Superior temporal gyrus (tissue), 1 donor: Measurements from ENCODE around the gene HIVEP1.

Experiments
- DNase-seq: peaks from one replicate; pipeline ENCODE4 v3.0.0-alpha.2; 2016; ENCODE audit errors: extremely low spot score

The HIVEP1 gene

DNA sequence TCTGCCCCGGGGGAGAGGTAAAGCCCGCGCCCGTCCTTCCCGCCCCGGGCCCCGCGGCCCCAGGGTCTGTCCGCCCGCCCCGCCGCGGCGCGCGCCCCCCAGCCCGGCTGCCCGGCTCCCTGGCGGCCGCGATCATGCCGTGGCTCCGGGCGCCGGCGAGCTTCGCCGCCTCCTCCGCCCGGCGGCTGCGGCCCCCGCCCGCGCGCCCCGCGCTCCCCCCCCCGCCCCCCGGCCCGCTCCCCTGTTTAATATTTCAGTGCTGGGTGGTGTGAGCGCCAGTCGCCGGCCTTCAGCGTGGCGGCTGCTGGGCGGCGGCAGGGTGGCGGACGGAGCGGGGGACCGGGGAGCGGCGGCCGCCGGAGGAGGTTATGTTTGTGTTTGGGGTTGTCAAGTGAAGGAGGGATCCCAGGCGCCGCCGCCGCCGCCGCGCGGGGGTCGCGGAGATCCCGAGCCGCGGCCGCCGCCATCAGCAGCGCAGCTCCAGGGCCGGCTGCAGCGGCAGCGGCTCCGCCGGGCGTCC lies at the start of gene HIVEP1:
Gene HIVEP1 (plus strand): TSS at position 275 of the 520 bp plus-strand sequence. CDS start 3,317 bp downstream, outside the sequence.
- DNase-seq: no peak

DNA sequence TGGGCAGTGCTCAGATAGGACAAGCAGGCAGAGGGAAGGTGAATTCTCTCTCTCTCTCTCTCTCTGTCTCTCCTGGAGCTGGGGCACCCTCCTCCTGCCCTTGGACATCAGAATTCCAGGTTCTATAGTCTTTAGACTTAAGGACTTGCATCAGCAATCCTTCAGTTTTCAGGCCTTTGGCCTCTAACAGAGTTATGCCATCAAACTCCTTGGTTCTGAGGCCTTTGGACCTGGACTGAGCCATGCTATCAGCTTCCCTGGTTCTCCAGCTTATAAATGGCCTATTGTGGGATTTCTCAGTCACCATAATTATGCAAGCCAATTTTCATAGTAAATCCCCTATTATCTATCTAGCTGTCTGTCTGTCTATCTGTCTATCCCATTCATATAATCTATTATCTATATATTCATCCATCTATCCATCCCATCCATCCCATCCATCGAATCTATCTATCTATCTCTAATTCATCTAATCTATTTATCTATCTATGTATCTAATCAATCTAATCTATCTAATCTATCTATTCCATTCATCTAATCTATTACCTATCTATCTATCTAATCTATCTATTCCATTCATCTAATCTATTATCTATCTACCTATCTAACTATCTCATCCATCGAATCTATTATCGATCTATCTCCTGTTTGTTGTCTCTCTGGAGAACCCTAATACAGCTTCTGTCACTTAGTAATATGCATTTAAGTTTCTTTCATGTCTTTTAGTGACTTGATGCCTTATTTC lies 48.2 kb upstream of the HIVEP1 start:
- DNase-seq: no peak

DNA sequence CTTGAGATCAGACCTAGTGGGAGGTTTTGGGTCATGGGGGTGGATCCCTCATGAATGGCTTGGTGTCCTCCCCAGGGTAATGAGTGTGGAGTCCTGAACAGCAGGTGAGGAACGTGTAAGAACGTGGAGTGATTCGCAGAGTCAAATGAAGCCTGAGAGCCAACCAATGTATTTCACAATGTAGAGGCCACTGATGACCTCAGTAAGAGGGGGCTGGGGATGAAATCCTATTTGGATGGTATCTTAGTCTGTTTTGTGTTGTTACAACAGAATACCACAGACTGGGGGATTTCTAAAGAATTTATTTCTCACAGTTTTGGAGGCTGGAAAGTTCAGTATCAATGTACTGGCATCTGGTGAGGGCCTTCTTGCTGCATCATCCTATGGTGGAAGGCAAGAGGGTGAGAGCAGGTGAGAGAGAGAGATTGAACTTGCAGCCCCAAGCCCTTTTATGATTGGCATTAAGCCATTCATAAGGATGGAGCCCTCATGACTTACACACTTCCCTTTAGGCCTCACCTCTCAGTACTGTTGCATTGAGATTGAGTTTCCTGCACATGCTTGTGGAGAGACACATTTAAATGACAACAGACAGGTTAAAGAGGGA lies 47.3 kb upstream of the HIVEP1 start:
- DNase-seq: no peak

DNA sequence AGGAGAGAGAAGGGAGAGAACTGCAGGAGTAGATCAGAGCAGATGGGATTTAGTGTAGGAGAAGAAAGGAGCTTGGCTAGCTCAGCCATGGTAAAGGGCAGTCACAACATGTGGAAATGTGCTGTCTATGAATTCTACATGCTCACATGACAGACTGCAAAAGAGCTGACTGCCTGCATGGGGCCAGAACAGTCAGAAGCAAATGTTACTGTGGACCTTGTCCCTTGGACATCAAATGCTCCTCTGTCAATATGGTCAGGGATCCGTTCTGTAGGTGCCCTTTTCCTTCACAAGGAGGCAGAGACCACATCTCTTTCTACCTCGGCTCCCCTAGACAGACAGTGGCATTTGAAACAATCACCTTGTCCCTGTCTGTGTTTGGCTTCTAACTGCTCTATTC lies 46.6 kb upstream of the HIVEP1 start:
- no peak for DNase-seq

DNA sequence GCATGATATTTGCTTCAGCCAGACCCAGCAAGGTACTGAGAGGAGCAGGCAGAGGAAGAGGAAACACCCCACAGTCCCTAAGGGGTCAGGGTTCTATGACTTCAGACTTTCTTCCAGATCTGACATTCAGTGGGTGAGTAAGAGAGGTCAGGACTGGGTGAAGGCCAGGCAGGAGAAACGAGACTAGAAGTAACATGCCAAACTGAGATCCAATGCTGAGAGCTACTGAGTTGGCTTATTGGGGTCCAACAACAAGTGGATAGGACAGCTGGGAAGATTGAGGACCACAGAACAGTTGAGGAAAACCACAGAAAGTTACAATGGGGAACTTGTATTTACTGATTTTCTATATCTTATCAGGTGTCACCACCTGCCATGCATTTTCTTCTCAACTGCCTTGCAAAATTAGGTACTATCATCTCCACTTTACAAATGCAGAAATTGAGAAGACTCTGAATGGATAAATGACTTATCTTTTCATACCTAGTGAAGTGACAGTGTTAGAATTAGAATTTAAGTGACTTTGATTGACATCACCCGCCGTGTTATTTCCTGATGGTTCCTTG lies 43.8 kb upstream of the HIVEP1 start:
- no peak for DNase-seq

DNA sequence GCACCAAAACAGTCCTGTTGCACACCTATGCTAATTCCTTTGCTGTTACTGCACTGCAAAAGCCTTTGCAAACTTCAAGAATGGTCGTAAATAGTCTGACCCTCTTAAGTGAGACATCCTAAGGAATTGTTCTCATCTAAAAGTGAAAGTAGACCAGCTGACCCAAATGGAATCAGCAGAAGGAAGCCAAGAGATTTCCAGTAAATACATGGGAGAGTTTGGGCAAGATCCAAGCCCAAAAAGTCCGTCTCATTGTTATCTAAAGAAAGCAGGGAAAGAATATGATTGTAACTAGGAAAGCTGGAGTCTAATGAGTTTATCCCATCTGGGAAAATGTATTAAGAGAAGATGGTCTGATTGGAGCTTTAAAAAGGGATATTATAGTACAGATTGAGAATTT lies 43.0 kb upstream of the HIVEP1 start:
- DNase-seq: no peak

DNA sequence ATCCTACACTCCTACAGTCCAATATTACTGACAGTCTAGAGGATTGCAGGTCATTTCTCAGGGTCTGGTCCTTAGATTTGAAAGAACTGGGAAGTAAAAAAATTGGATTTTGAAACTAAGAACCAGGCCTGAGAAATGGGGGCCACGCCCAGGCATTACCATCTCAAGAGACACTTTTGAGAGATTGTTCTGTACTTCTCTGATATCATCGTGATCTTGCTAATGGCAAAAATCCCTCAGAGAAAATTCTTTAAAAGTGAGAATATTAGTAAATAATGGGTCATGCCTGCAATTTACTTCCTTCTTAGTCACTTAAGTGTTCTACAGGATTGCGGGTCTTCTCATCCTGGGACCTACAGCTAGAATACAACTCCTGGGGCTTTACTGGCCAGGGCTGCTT lies 42.0 kb upstream of the HIVEP1 start:
- no peak for DNase-seq

DNA sequence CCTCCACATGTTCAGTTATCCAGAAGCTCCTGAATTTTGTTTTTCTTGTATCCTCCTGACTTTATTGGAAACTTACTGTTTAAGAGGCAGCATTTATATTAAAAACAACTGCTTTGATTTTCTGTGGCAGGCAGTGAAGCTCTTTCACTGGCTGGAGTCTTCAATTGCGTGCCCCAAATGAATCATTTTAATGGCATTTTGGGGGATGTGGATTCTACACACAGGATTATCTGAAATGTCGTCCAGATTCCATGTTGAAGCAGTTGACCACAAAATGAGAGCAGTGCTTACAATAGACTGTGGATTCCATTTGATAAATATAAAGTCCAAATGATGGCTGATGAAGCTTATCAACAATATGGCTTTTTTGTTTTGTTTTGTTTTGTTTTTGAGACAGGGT lies 41.0 kb upstream of the HIVEP1 start:
- no peak for DNase-seq

DNA sequence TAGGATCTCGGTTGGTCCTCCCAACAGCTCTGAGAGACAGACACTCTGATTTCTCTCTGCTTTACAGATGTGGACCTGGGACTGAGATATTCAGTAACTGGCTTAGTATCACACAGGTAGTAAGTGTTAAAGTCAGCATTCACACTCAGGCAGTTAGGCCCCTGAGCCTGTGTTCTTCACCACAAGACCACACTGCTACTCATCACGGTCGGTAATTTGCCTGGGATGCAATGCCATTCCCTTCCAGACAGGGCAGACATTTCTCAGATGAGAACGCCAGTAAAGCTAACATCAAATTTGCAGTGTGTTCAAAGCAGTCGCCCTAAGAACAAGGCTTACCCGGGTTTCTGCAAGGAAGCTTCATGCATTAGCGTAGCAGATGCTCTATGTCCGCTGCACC lies 39.8 kb upstream of the HIVEP1 start:
- DNase-seq: no peak

DNA sequence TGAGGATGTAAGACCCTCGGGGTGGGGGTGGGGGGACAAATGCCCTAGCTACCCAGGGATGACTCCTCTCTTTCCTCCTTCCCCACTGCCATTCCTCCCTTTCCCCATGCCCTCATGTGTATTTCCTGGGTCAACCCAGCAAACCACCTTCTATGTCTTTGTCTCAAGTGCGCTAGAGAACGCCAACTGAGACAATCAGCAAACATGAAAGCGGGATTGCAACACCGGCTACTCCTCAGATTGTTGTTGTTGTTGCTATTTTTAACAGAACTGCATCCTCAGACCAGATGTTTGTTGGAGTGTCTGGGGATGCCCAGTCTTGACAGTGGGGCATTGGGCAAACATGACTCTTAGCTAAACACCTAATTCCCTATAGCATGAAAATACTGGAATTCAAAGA lies 39.3 kb upstream of the HIVEP1 start:
- DNase-seq: no peak

DNA sequence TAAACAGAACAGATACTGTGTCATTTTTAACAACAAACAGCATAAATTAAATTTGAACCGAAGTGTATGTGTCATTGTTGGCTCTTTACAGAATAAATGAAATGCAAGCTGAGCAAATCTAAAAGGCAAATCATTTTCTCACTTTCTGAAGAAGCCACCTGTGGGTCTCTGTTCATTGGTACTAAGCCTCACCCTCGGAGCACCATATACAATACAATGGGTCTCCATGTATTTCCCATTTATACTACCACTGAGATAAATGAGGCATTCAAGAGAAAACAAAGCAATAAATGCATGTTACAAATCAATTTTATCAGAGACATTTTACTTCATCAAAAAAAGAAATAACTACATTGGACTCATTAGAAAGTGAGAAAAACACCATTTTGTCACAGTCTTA lies 38.9 kb upstream of the HIVEP1 start:
- no peak for DNase-seq

DNA sequence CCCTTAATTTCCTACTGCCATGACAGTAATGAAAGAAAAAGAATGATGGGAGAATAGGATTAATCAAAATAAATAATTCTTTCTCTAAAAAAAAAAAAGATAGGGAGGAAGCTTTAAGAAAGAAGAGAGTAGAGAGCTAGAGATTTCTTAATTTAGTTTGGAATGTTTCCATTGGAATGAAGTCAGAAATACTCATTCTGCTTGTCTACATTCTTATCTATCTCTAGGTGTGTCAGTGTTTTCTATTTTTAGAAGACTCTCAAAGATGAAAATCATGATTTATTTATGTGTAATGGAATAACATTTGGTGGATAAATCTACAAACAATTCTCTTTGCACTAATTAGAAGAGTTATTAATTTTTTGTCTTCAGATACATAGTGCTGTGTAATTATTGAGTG lies 38.0 kb upstream of the HIVEP1 start:
- DNase-seq: no peak

DNA sequence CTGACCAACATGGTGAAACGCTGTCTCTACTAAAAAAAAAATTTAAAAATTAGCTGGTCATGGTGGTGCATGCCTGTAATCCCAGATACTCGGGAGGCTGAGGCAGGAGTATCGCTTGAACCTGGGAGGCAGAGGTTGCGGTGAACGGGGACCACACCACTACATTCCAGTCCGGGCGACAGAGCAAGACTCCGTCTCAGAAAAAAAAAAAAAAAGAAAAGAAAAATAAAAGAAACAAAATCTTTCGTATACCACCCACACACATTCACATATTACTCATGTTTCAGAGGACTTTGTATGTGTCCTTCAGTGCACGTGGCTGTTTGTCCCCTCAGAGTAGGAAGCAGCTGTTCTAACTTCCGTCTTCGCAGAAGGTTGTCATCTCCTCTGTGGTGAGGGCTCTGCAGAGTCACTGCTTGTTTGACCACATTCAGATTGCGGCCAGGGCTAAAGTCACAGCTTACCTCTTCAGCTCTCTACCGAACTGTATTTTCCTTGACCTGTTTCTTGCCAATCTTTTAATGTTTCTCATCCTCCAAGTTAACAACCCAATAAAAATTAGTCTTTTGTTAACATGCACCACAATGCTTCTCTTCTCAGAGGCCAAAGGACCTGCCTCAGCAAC lies 36.6 kb upstream of the HIVEP1 start:
- no peak for DNase-seq

DNA sequence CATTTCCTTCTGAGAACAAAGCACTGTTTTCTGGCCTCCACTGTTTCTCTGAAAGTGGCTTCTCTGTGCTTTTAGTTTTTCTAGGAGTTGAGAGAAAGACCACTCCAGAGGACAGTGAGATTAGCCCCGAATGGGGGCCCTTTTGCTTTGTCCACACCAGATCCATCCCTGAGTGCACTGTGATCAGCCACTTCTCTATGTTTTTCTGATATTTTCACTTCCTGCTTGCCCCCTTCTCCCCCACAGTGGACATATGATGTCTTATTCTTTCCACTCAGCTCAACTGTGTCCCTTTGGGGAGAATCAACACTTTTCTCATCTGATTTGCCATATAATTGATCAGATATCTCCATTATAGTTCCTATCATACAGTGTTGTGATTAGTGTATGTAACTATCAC lies 35.6 kb upstream of the HIVEP1 start:
- DNase-seq: no peak

DNA sequence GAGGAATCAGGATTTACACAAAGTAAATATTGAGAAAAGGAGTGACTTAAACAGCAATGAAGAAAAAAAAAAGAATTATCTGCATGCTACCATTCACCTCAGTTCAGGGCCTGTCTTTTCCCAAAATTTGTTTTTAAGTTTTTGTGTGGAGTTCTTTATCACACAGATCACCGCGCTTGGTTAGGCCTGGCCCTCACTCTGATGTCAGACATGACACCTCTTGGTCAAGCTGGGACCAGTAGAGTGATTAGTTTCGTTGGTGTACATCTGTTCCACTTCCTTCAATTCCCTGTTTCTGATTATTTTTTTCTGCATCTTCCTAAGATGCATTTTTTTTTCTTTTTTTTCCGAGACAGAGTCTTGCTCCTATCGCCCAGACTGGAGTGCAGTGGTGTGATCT lies 34.9 kb upstream of the HIVEP1 start:
- DNase-seq: no peak

DNA sequence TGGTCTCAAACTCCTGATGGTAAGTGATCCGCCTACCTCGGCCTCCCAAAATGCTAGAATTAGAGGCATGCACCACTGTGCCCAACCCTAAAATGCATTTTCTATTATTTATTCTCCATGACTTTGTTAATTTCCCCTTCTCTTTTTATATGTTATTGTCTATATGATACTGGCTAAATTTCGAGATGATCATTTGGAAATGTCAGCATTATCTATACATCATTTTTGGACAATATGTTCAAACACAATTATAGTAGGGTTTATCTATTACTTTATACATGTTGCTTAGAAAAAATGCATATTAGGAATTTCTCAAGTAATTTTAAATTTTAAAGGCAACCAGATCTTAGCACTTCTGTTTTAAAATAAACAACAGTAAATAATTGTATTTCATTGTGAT lies 34.4 kb upstream of the HIVEP1 start:
- DNase-seq: no peak

DNA sequence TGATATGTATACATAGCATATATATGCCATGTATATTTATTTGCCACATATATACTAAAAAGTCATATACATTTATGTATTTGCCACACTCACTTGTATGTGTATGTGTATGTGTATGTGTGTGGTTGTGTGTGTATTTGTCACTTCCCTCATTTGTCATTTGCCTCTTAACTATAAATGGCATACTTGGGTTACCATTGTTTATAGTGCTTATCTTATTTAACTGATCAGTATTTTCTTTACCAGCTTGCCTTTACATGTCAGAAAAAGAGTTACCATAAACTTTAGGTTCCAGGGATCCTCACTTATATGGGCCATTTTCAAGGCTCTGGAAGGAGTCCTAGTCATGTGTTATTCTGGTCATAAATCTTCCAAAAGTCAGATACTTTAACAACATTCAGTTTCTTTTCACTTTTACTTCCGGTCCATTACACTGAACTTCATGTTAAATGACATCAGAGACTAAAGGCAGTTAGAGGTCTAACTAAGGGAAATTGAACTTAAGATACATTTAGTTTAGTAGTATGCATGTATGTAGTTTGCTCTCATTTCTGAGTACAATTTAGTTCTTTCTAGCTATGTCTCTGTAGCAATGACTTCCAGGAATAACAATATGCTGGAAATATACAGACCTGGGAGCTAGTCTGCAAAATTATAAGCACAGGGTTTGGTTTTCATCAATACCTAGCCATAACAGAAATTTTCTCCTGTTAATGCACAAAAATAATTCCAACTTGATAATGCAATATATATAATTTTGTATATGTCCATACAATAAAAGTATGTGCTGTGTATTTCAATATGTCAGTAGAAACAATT lies 33.7 kb upstream of the HIVEP1 start:
- no peak for DNase-seq

DNA sequence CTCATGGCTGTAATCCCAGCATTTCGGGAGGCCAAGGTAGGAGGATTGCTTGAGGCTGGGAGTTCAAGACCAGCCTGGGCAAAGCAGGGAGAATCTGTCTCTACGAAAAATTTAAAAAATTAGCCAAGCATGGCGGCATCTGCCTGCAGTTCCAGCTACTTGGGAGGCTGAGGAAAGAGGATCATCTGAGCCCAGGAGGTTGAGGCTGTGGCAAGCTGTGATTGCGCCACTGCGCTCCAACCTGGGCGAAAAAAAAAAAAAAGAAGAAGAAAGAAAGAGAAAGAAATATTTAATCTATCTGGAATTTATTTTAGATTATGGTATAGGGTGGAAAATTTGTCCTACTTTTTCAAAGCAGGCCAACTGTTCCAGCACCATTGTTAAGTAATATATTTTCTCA lies 32.2 kb upstream of the HIVEP1 start:
- no peak for DNase-seq

DNA sequence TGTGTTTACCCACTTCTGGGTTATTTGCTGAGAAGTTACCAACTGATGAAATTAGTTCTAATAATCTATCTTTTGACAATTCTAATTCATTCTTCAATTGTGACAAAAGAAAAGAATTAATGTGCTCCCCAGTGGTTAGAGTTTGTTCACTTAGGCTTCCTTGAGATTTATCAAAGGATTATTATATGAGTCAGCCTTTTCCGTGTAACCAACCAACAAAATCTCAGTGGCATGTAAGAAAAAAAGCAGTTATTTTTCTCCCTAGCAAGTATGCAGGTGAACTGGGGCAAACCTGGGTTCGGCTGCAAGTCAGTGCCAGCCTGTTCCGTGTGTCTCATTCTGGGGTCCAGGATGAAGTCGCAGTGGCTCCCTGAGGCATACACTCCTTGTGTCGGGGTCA lies 28.8 kb upstream of the HIVEP1 start:
- DNase-seq: no peak

DNA sequence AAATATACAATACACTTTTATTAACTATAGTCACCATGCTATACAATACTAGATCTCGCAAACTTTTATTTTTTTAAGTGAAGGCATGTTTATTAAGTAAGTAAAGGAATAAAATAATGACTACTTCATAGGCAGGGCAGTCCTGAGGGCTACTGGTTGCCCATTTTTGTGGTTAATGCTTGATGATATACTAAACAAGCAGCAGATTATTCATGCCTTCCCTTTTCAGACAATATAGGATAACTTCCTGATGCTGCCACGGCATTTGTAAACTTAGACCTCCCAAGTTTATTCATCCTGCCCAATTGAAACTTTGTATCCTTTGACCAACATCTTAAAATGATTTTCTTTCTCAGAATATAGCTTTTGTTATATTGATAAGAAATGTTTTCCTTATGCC lies 24.7 kb upstream of the HIVEP1 start:
- DNase-seq: no peak

DNA sequence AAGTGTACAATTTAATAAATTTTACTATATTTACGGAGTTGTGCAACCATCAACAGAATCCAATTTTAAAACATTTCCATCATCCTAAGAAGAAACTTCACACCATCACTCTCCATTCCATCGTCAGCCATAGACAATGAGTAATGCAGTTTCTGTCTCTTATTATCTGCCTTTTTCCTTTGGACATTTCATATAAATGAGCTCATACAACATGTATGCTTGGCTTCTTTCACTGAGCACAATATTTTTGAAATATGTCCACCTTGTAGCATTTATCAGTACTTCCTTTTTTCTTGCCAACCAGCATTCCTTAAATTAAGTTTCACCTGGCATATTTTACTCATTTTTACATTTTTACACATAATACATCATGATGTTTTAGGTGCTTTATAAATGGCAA lies 22.7 kb upstream of the HIVEP1 start:
- DNase-seq: no peak

DNA sequence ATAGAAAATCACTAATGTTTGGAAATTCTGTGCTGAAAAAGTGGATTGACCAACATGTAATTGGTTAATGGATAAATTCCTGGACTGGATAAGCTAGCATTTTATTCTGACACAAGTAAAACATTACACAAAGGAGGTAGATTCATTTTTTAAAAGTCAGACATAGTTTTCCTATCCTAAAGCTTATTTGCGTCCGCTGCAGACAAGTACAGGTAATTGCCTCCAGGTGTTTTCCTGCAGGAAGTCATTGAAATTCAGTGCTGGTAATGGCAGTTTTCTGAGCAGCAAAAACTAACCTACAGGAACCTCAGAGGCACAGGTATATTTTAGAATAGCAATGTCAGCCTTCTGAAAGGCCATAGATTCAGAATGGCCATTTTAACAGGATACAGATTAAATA lies 20.0 kb upstream of the HIVEP1 start:
- no peak for DNase-seq
